GM18499 (cell line): Measurements from ENCODE around the gene ALOX12.
"Not testable (repeated sequence)": the region's sequence is repeated elsewhere in the genome, so short reads cannot be mapped to it uniquely, and the experiment has no call there.

Source experiments
- ATAC-seq: cut with Tn5 transposase; IDR thresholded peaks from one replicate; pipeline ENCODE4 v1.9.1; 2021; ENCODE audit warnings: moderate number of reproducible peaks; ENCODE audit not compliant: insufficient read depth, unreplicated experiment

ALOX12 gene

GRCh38 chr17:7043182-7043496, 47.3 kb downstream of the ALOX12 start:
- no peak for ATAC-seq

- no peak for ATAC-seq
Measured at GRCh38 chr17:7043497-7044198, 47.8 kb downstream of the ALOX12 start, which contains the start of gene SLC16A11. Gene SLC16A11, minus strand, starts transcription at chr17:7044092. Its CDS starts 579 bp downstream, at chr17:7043513.

- ATAC-seq: no peak
Measured at GRCh38 chr17:7045492-7046126, 49.8 kb downstream of the ALOX12 start.

- no peak for ATAC-seq
Measured at GRCh38 chr17:7046127-7046724, 50.4 kb downstream of the ALOX12 start.

- not testable (repeated sequence) for ATAC-seq
Measured at GRCh38 chr17:7046725-7047397, 51.0 kb downstream of the ALOX12 start.

- no peak for ATAC-seq
Measured at GRCh38 chr17:7047566-7047965, 51.7 kb downstream of the ALOX12 start.

GRCh38 chr17:7048968-7049367, 53.1 kb downstream of the ALOX12 start:
- ATAC-seq: no peak

GRCh38 chr17:7050583-7050982, 54.7 kb downstream of the ALOX12 start:
- ATAC-seq: not testable (repeated sequence)

- no peak for ATAC-seq
Measured at GRCh38 chr17:7056386-7056785, 60.5 kb downstream of the ALOX12 start.

- ATAC-seq: no peak
Measured at GRCh38 chr17:7058831-7059447, 63.1 kb downstream of the ALOX12 start.
